UCSD-AML1 (cell line): ENCODE measurements around the gene PCED1B.

Source experiments
- DNase-seq: peaks from one replicate; lab custom pipeline; 2025; ENCODE audit not compliant: unreplicated experiment; lab: John Stamatoyannopoulos, UW

PCED1B gene

DNA sequence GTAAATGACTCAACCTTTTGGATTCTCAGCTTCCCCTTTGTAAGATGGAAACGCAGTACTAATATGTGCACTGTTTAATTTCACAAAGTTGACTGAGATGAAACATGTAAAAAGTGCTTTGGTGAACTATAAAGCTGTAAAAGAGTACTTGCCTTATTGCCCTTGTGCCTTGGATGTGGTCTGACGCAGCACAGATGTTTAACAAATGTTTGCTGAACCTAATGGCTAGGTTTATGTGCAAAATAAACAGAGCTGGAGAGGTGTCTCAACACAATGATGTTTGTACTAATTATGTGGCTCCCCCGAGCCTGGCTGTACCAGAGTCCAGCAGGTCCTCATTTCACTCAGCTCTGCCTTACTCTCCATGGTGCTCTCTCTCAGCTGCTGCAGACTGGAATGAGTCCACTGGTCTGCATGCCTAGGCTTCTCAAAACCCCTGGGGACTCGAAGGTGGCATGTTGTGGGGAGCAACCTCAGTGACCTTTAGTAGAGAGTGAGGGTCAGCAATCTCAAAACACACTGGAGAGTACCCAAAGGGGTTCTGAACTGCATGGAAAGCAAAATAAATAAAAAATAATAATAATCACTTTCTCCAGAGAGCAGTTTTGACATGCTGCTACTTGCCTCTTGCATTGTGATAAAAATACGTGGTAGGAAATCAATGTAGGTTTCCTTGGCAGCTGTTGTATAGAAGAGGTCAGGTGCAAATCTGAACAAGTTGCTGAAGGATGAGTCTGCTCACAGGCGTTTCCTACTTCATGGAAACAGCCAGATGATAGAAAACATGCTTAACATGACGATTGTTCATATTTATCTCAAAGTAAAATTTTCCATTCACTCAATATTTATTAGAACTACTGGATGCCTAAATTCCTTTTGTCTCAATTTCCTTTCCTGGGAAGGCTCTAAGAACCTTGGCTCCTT is 8.9 kb downstream of the PCED1B start:
- no peak for DNase-seq

- DNase-seq: no peak
Observed at GRCh38 chr12:47091009-47091408, 11.6 kb downstream of the PCED1B start.

GRCh38 chr12:47094804-47095203 is 15.4 kb downstream of the PCED1B start:
- no peak for DNase-seq

- no peak for DNase-seq
Observed at GRCh38 chr12:47095446-47096236, 16.2 kb downstream of the PCED1B start.

DNA sequence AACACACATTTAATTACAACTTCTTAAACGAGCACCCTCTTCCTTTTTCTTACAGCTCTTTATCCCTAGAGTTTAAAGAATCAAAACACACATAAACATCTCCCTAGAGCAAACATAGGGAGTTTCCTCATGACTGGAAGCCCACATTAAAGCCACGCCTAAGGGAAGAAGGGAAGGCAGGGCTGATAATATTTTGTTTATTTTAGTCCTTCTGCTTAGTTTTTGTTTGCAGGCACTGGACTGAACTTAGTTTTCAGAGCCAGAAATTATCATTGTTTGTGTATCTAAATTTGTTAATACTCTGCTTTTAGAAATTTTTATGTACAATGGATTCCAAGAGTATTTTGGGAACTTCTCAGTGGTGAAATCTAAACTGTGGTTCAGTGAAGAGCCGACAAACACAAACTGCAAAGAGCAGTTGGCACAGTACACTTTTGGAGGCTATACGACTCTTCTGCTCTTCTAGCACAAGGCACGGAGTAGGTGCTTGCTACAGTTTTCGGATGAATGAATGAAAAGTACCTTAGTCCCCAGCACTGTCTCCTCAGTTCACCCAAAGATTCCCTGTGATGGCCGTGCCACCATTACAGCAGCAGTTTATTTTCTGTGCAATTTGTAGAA is 18.0 kb downstream of the PCED1B start:
- DNase-seq: no peak

DNA sequence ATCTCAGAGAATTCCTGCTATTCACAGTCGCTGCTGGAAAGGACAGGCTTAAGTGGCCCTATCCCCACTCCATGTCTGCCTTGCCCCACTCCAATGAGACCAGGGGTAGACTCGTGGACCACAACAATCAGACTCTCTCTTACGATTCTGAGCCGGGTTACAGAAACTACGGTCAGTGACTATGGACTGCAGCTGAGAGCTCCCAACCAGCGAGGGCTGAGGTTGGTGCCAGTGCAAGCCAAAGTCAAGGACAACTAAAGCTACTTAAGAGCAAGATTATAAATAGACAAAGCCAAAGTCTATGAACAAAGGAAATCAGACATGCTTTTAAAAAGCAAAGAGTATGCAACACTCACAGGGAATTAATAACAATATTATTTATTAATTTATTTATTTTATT is 18.7 kb downstream of the PCED1B start:
- no peak for DNase-seq

DNA sequence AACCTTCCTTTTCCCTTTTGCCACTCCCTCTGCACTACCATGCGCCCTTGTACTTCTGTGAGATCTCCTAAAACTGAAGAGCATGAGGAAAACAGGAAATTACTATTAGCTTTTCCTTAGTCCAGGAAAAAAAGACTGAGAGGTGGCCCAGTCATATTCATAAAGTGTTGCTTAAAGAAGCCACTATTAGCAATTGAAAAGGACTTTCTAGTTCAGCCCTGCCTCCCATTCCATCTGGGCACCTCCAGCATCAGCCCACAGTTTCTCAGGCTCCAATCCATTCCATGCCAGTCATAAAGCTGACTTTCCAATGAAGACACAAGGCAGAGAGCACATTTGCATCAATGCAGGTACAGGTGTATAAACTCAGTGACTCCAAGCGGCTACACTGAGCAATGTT is 20.2 kb downstream of the PCED1B start:
- DNase-seq: no peak

GRCh38 chr12:47100160-47100559 is 20.7 kb downstream of the PCED1B start:
- DNase-seq: no peak

GRCh38 chr12:47102406-47102805 is 23.0 kb downstream of the PCED1B start:
- DNase-seq: no peak

GRCh38 chr12:47102845-47103651 is 23.6 kb downstream of the PCED1B start:
- DNase-seq: no peak

- DNase-seq: no peak
Observed at GRCh38 chr12:47105914-47106674, 26.7 kb downstream of the PCED1B start.

DNA sequence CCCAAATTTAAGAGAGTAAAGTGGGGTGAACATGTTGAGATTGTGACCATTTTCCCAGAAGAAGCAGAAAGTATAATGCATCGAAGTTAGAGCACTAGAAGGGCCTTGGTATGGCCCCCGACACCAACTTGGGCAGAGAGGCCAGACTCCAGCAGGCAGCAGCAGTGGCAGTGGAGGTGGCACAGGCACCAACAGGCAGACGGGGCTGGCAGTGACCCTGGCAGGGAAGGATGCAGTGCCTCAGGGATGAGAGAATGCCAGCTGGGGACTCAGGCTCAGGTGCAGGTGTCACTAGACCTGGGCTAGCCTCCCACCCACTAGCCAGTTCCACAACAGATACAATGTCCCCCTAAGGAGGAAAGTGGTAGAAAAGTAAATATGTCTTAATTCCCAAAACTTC is 28.0 kb downstream of the PCED1B start:
- no peak for DNase-seq

DNA sequence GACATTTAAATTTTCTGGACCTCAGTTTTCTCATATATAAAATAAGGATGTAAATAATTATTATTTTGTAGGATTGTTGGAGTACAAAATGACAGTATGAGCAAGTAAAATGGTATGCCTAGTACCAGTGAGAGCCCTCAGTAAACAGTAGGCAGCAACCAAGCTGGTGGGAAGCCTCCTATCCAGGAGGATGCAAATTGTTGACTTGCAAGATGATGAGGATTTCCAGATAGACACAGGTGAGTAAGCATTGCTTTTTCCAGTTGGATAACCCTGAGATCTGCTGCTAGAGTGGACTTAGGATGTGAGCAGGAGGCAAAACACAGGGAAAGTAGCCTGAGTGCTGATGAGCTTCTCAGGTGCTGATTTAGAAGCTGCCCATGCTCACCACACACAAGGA is 28.5 kb downstream of the PCED1B start:
- no peak for DNase-seq

DNA sequence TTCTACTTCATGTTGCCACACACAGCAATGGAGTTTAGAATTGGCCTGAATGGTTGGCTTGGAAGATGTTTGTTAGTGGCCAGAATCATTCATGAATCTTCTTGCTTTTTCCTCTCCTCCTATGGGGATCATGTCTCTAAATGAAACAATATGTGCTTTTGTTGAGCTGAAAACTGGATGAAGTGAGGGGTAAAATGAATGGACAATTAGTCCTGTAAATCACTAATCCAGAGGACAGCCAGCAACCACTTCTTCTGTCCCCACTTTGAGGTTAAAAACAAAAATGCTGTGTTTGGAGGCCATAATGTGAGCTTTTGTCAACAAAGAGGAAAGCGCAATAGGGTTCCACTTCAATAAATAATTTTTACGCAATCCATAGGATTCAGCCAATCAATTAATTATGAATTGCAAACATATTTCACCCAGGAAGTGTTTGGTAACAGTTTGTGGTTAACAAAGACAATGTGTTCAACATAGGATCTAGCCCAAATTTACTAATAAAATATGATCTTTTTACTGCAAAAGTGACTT is 30.7 kb downstream of the PCED1B start:
- no peak for DNase-seq

GRCh38 chr12:47110718-47111391 is 31.4 kb downstream of the PCED1B start:
- DNase-seq: no peak

DNA sequence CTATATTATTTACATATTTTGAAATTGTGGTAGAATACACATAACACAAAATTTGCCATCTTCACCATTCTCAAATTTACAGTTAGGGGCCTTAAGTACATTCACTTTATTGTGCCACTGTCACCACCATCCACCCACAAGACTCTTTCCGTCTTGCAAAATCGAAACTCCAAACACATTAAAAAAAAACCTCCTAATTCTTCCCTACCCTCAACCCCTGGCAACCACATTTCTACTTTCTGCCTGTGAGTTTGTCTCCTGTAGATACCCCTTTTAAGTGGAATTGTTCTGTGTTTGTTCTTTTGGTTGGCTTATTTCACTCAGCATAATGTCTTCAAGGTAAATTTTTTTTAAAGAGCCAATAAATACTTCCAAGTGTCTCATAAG is 32.0 kb downstream of the PCED1B start:
- DNase-seq: no peak

- no peak for DNase-seq
Observed at GRCh38 chr12:47111854-47112253, 32.4 kb downstream of the PCED1B start.

- DNase-seq: no peak
Observed at GRCh38 chr12:47112679-47113078, 33.3 kb downstream of the PCED1B start.

GRCh38 chr12:47114481-47114892 is 35.1 kb downstream of the PCED1B start:
- DNase-seq: no peak
